IMR-90 (cell line): ENCODE measurements around the gene NPAS2.

ENCODE experiments used
- BHLHE40 ChIP-seq: fragments of 150-350 bp; IDR thresholded peaks from 2 replicates; pipeline ENCODE4 v1.6.1; 2016; ENCODE audit warnings: mild to moderate bottlenecking, low read depth, low read length
- CEBPB ChIP-seq: IDR thresholded peaks from 2 replicates; pipeline ENCODE4 v1.6.1; 2012; ENCODE audit warnings: low read depth, low read length, improper control_type of control experiment
- CHD1 ChIP-seq: IDR thresholded peaks from 2 replicates; pipeline ENCODE4 v1.6.1; 2012; ENCODE audit warnings: low read depth, low read length, improper control_type of control experiment
- CTCF ChIP-seq: conservative IDR thresholded peaks from 2 replicates; pipeline ENCODE4 v1.5.1; 2012; ENCODE audit warnings: mild to moderate bottlenecking, low read depth, low read length, improper control_type of control experiment
- ELK1 ChIP-seq: fragments of 150-350 bp; IDR thresholded peaks from 2 replicates; pipeline ENCODE4 v1.6.1; 2016; ENCODE audit warnings: low read depth, mild to moderate bottlenecking, low read length, moderate library complexity, borderline replicate concordance
- FOS ChIP-seq: fragments of 150-350 bp; IDR thresholded peaks from 2 replicates; pipeline ENCODE4 v1.6.1; 2016; ENCODE audit warnings: low read depth, low read length
- MAZ ChIP-seq: IDR thresholded peaks from 2 replicates; pipeline ENCODE4 v1.6.1; 2012; ENCODE audit warnings: low read depth, mild to moderate bottlenecking, low read length, improper control_type of control experiment, moderate library complexity, borderline replicate concordance
- NFE2L2 ChIP-seq: fragments of 150-350 bp; IDR thresholded peaks from 2 replicates; pipeline ENCODE4 v1.6.1; 2016; ENCODE audit warnings: low read depth, mild to moderate bottlenecking, low read length
- POLR2A ChIP-seq: IDR thresholded peaks from 2 replicates; pipeline ENCODE4 v1.6.1; 2012; ENCODE audit warnings: mild to moderate bottlenecking, low read depth, low read length
- RCOR1 ChIP-seq: IDR thresholded peaks from 2 replicates; pipeline ENCODE4 v1.6.1; 2012; ENCODE audit warnings: mild to moderate bottlenecking, low read length, improper control_type of control experiment; ENCODE audit not compliant: insufficient replicate concordance
- RFX5 ChIP-seq: IDR thresholded peaks from 2 replicates; pipeline ENCODE4 v1.8.0; 2012; ENCODE audit warnings: low read depth, mild to moderate bottlenecking, low read length, moderate library complexity
- SMC3 ChIP-seq: fragments of 150-350 bp; IDR thresholded peaks from 2 replicates; pipeline ENCODE4 v1.6.1; 2016; ENCODE audit warnings: low read depth, mild to moderate bottlenecking, antibody characterized with exemption, low read length, moderate library complexity
- USF2 ChIP-seq: fragments of 150-350 bp; IDR thresholded peaks from 2 replicates; pipeline ENCODE4 v1.6.1; 2017; ENCODE audit warnings: mild to moderate bottlenecking, antibody characterized with exemption, low read length, low read depth

- no peak for TF ChIP-seq POLR2A
- no peak for TF ChIP-seq CTCF
- TF ChIP-seq CEBPB, result no peak
- TF ChIP-seq BHLHE40, result no peak
- no peak for TF ChIP-seq CHD1
- TF ChIP-seq NFE2L2, result no peak
- TF ChIP-seq RFX5, result no peak
- TF ChIP-seq ELK1, result no peak
- no peak for TF ChIP-seq SMC3
- TF ChIP-seq FOS, result no peak
- no peak for TF ChIP-seq MAZ
- no peak for TF ChIP-seq USF2
- TF ChIP-seq RCOR1, result no peak
Observed at GRCh38 chr2:100928235-100928634, 108.3 kb downstream of the NPAS2 start.
